ENCODE data around the gene CAPSL.

CAPSL gene

DNA sequence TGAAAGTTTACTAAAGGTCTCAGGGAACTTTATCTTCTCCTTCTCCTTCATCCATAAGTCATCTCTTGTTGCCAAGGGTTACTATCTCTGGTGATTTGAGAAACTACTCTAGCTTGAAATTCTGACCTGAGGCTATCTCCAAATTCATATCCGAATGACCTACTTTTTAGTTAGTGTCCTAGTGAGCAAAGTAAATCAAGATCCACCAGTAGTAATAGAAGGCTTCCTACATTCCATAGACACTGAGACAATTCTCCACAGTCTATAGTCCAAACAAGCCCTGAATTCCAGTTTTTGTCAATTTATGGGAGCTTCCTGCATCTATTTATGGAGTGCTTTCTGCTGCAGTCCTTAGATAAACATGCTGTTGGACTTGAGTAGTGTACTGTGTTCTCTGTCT is 76.7 kb downstream of the CAPSL start:
- Histone ChIP-seq H3K36me3 (replicated peaks in 1 of 2; ENCODE audit: control insufficient read depth in 2 of 2, insufficient read depth in 2 of 2, low read length in 2 of 2) (no peaks in the 10 kb centered on the region), H3K4me3 (ENCODE audit: low read length in 2 of 2) (no peak overlapping the region), H3K27me3 (ENCODE audit: control insufficient read depth in 3 of 3, insufficient read depth in 3 of 3, low read depth in 1 of 3, low read length in 3 of 3) (peaks cover 0 to 24% (median 0%) of the 10 kb centered on the region in 3 experiments), H2BK12ac (ENCODE audit: low read length) (no peak overlapping the region), H4K91ac (ENCODE audit: low read depth, low read length, poor library complexity) (no peak overlapping the region), H3K79me1 (ENCODE audit: low read depth, low read length) (no peaks in the 10 kb centered on the region), H3K9me3 (replicated peaks in 1 of 2; ENCODE audit: control insufficient read depth in 2 of 2, insufficient read depth in 1 of 2, low read depth in 1 of 2, low read length in 2 of 2) (no peaks in the 10 kb centered on the region), H3K14ac (ENCODE audit: low read length) (no peak overlapping the region), H3K9ac (ENCODE audit: low read depth, low read length, poor library complexity) (no peak overlapping the region), H3K18ac (ENCODE audit: low read length) (no peak overlapping the region), H2BK15ac (ENCODE audit: low read length) (no peak overlapping the region), H3K4ac (ENCODE audit: low read length) (no peak overlapping the region), H3K4me1 (ENCODE audit: control insufficient read depth in 2 of 2, insufficient read depth in 1 of 2, low read depth in 1 of 2, low read length in 2 of 2) (peaks cover 0 to 8% of the 10 kb centered on the region in 2 donors), H3K4me2 (ENCODE audit: insufficient read depth, low read length, poor library complexity, severe bottlenecking) (no peak overlapping the region), H4K8ac (ENCODE audit: low read depth, low read length) (no peak overlapping the region), H2BK5ac (ENCODE audit: low read length) (no peak overlapping the region), H2BK120ac (ENCODE audit: low read depth, low read length) (no peak overlapping the region), H2AFZ (ENCODE audit: low read length) (no peak overlapping the region), H2AK5ac (ENCODE audit: low read depth, low read length) (no peak overlapping the region), H3K27ac (replicated peaks; ENCODE audit: low read length) (no peak overlapping the region), H3K23ac (ENCODE audit: low read depth, low read length, poor library complexity) (no peak overlapping the region)
- no CpG with 5 or more reads among the region's 1 CpG for WGBS, 2 donors (ENCODE audit: extremely low coverage in 2 of 2, insufficient read length in 2 of 2, insufficient replicate concordance in 1 of 2)
- DNase-seq (ENCODE audit: low spot score): no peak

DNA sequence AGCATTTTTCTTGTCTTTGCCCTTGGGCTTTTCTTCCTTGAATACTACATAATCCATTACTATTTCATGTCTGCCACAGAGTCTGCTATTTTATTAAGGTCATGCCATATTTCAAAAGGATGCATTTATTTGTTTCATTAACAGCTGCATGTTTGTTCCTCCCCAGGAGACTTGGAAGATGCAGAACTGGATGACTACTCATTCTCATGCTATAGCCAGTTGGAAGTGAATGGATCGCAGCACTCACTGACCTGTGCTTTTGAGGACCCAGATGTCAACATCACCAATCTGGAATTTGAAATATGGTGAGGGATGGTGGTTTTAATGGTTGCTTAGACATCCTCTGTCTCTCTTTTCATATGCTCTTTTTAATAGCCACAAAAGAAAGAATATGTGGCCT is 77.7 kb downstream of the CAPSL start:
- no peak for DNase-seq (ENCODE audit: low spot score)
- no peak overlapping the region for H3K4ac ChIP-seq (ENCODE audit: low read length)
- no peak overlapping the region for H3K27ac ChIP-seq (replicated peaks; ENCODE audit: low read length)

DNA sequence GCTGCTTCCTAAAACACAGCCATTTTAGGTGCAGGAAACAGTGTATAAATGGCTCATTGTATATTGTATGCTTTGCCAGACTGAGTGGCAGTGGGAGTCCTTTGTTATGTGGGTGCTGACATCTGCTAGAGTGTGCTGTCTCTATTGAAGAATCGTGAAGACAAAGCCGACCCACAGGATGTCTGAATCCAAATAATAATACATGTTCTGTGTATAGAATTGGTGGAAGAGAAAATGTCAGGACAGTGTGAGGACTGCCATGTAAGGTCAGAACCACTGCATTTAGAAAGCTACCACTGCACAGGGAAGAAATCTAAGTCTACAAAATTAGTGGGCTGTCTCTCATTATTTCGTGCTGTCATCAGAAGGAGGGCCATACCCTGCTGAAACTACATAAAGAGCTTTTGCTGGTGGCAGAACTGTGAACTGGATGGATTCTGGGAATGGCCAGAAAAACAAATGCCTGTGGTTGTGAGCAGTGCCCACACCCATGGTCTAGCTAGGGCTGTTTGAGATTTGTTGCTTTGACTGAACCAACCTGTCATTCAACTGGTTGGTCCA is 79.2 kb downstream of the CAPSL start:
- H4K8ac ChIP-seq (ENCODE audit: low read depth, low read length): no peak overlapping the region
- no peak overlapping the region for H3K18ac ChIP-seq (ENCODE audit: low read length)
- H3K27me3 ChIP-seq (ENCODE audit: control insufficient read depth in 3 of 3, insufficient read depth in 3 of 3, low read depth in 1 of 3, low read length in 3 of 3): peaks cover 0 to 29% (median 0%) of the 10 kb centered on the region in 3 experiments
- H3K23ac ChIP-seq (ENCODE audit: low read depth, low read length, poor library complexity): no peak overlapping the region
- no peak overlapping the region for H3K14ac ChIP-seq (ENCODE audit: low read length)
- H2BK5ac ChIP-seq (ENCODE audit: low read length): no peak overlapping the region
- H3K79me1 ChIP-seq (ENCODE audit: low read depth, low read length): no peaks in the 10 kb centered on the region
- no peak overlapping the region for H3K4me2 ChIP-seq (ENCODE audit: insufficient read depth, low read length, poor library complexity, severe bottlenecking)
- H2BK15ac ChIP-seq (ENCODE audit: low read length): no peak overlapping the region
- H2AK5ac ChIP-seq (ENCODE audit: low read depth, low read length): no peak overlapping the region
- peaks cover 0 to 8% of the 10 kb centered on the region in 2 donors for H3K4me1 ChIP-seq (ENCODE audit: control insufficient read depth in 2 of 2, insufficient read depth in 1 of 2, low read depth in 1 of 2, low read length in 2 of 2)
- peak; percentile 11 for DNase-seq (ENCODE audit: low spot score)
- no peak overlapping the region for H2BK120ac ChIP-seq (ENCODE audit: low read depth, low read length)
- no peak overlapping the region for H3K4ac ChIP-seq (ENCODE audit: low read length)
- no peak overlapping the region for H3K27ac ChIP-seq (replicated peaks; ENCODE audit: low read length)
- H3K9me3 ChIP-seq (replicated peaks in 1 of 2; ENCODE audit: control insufficient read depth in 2 of 2, insufficient read depth in 1 of 2, low read depth in 1 of 2, low read length in 2 of 2): no peaks in the 10 kb centered on the region
- no peaks in the 10 kb centered on the region for H3K36me3 ChIP-seq (replicated peaks in 1 of 2; ENCODE audit: control insufficient read depth in 2 of 2, insufficient read depth in 2 of 2, low read length in 2 of 2)
- no peak overlapping the region for H3K9ac ChIP-seq (ENCODE audit: low read depth, low read length, poor library complexity)
- H2BK12ac ChIP-seq (ENCODE audit: low read length): no peak overlapping the region
- no peak overlapping the region for H3K4me3 ChIP-seq (ENCODE audit: low read length in 2 of 2)
- no peak overlapping the region for H4K91ac ChIP-seq (ENCODE audit: low read depth, low read length, poor library complexity)
- WGBS, 2 donors (ENCODE audit: extremely low coverage in 2 of 2, insufficient read length in 2 of 2, insufficient replicate concordance in 1 of 2): no CpG with 5 or more reads among the region's 3 CpGs
- no peak overlapping the region for H2AFZ ChIP-seq (ENCODE audit: low read length)

More for the DNA sequence above, 77.7 kb downstream of the CAPSL start:
- no peaks in the 10 kb centered on the region for H3K9me3 ChIP-seq (replicated peaks in 1 of 2; ENCODE audit: control insufficient read depth in 2 of 2, insufficient read depth in 1 of 2, low read depth in 1 of 2, low read length in 2 of 2)
- no CpG with 5 or more reads among the region's 1 CpG for WGBS, 2 donors (ENCODE audit: extremely low coverage in 2 of 2, insufficient read length in 2 of 2, insufficient replicate concordance in 1 of 2)
- no peak overlapping the region for H2BK12ac ChIP-seq (ENCODE audit: low read length)
- H3K4me1 ChIP-seq (ENCODE audit: control insufficient read depth in 2 of 2, insufficient read depth in 1 of 2, low read depth in 1 of 2, low read length in 2 of 2): peaks cover 0 to 8% of the 10 kb centered on the region in 2 donors
- no peak overlapping the region for H3K9ac ChIP-seq (ENCODE audit: low read depth, low read length, poor library complexity)
- H4K8ac ChIP-seq (ENCODE audit: low read depth, low read length): no peak overlapping the region
- H2BK5ac ChIP-seq (ENCODE audit: low read length): no peak overlapping the region
- H3K36me3 ChIP-seq (replicated peaks in 1 of 2; ENCODE audit: control insufficient read depth in 2 of 2, insufficient read depth in 2 of 2, low read length in 2 of 2): no peaks in the 10 kb centered on the region
- no peak overlapping the region for H3K18ac ChIP-seq (ENCODE audit: low read length)
- H3K14ac ChIP-seq (ENCODE audit: low read length): no peak overlapping the region
- H2BK120ac ChIP-seq (ENCODE audit: low read depth, low read length): no peak overlapping the region
- H4K91ac ChIP-seq (ENCODE audit: low read depth, low read length, poor library complexity): no peak overlapping the region
- no peak overlapping the region for H2AK5ac ChIP-seq (ENCODE audit: low read depth, low read length)
- H2BK15ac ChIP-seq (ENCODE audit: low read length): no peak overlapping the region
- no peak overlapping the region for H2AFZ ChIP-seq (ENCODE audit: low read length)
- no peaks in the 10 kb centered on the region for H3K79me1 ChIP-seq (ENCODE audit: low read depth, low read length)
- no peak overlapping the region for H3K4me3 ChIP-seq (ENCODE audit: low read length in 2 of 2)
- H3K4me2 ChIP-seq (ENCODE audit: insufficient read depth, low read length, poor library complexity, severe bottlenecking): no peak overlapping the region
- H3K27me3 ChIP-seq (ENCODE audit: control insufficient read depth in 3 of 3, insufficient read depth in 3 of 3, low read depth in 1 of 3, low read length in 3 of 3): peaks cover 0 to 27% (median 0%) of the 10 kb centered on the region in 3 experiments
- no peak overlapping the region for H3K23ac ChIP-seq (ENCODE audit: low read depth, low read length, poor library complexity)

DNA sequence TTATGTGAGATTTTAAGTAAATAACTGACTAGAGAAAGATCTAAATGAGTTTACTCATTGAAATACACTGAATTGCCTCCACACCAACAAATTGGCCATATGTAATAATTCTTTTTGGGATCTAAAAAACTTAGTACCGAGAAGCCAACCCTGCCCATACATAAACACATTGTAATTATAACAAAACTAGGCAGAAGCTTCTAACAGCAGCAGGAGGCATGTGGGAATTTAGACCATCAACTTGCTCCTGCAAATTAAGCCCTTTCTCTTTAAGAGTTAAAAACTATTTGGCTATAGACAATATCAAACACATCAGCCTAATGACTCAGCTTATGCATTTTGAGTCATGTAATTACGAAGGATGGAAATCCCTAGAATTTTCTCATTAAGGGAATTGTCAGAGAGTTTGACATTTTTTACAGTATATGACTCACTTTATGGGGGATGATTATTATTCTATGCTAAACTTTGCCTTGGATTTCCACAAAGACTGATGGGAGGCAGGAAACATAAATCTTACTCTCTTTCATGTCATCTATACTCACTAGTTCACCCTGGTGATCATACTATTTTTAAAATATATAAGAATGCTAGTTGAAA is 80.7 kb downstream of the CAPSL start:
- peaks cover 0 to 24% (median 0%) of the 10 kb centered on the region in 3 experiments for H3K27me3 ChIP-seq (ENCODE audit: control insufficient read depth in 3 of 3, insufficient read depth in 3 of 3, low read depth in 1 of 3, low read length in 3 of 3)
- H2AK5ac ChIP-seq (ENCODE audit: low read depth, low read length): no peak overlapping the region
- H4K91ac ChIP-seq (ENCODE audit: low read depth, low read length, poor library complexity): no peak overlapping the region
- H2BK120ac ChIP-seq (ENCODE audit: low read depth, low read length): no peak overlapping the region
- peaks cover 0 to 8% of the 10 kb centered on the region in 2 donors for H3K4me1 ChIP-seq (ENCODE audit: control insufficient read depth in 2 of 2, insufficient read depth in 1 of 2, low read depth in 1 of 2, low read length in 2 of 2)
- H2BK15ac ChIP-seq (ENCODE audit: low read length): no peak overlapping the region
- H2BK12ac ChIP-seq (ENCODE audit: low read length): no peak overlapping the region
- no peak overlapping the region for H3K23ac ChIP-seq (ENCODE audit: low read depth, low read length, poor library complexity)
- H3K4me3 ChIP-seq (ENCODE audit: low read length in 2 of 2): no peak overlapping the region
- no peak overlapping the region for H3K18ac ChIP-seq (ENCODE audit: low read length)
- DNase-seq (ENCODE audit: low spot score): no peak
- no peak overlapping the region for H2BK5ac ChIP-seq (ENCODE audit: low read length)
- no peaks in the 10 kb centered on the region for H3K79me1 ChIP-seq (ENCODE audit: low read depth, low read length)
- H3K4ac ChIP-seq (ENCODE audit: low read length): no peak overlapping the region
- H2AFZ ChIP-seq (ENCODE audit: low read length): no peak overlapping the region
- H3K36me3 ChIP-seq (replicated peaks in 1 of 2; ENCODE audit: control insufficient read depth in 2 of 2, insufficient read depth in 2 of 2, low read length in 2 of 2): no peaks in the 10 kb centered on the region
- no peak overlapping the region for H3K27ac ChIP-seq (replicated peaks; ENCODE audit: low read length)
- no peaks in the 10 kb centered on the region for H3K9me3 ChIP-seq (replicated peaks in 1 of 2; ENCODE audit: control insufficient read depth in 2 of 2, insufficient read depth in 1 of 2, low read depth in 1 of 2, low read length in 2 of 2)
- H3K14ac ChIP-seq (ENCODE audit: low read length): no peak overlapping the region
- H3K9ac ChIP-seq (ENCODE audit: low read depth, low read length, poor library complexity): no peak overlapping the region
- H3K4me2 ChIP-seq (ENCODE audit: insufficient read depth, low read length, poor library complexity, severe bottlenecking): no peak overlapping the region
- whole genome bisulfite sequencing, 2 donors (ENCODE audit: extremely low coverage in 2 of 2, insufficient read length in 2 of 2, insufficient replicate concordance in 1 of 2): no CpG with 5 or more reads among the region's 2 CpGs
- no peak overlapping the region for H4K8ac ChIP-seq (ENCODE audit: low read depth, low read length)
